HepG2 (cell line): ENCODE results near the gene STOML2. TPM values are rescaled to one million over a fixed set of nuclear protein-coding genes. Genes with fewer than 3 reads are reported as not detected.

Source experiments
- CHD2 ChIP-seq: IDR thresholded peaks from 2 replicates; pipeline ENCODE4 v1.6.1; 2011; ENCODE audit warnings: low read depth, low read length, improper control_type of control experiment
- E2F5 ChIP-seq: sonication (generic); formaldehyde crosslinking; conservative IDR thresholded peaks from 2 replicates; pipeline ENCODE4 v1.4.0; 2020; ENCODE audit warnings: missing genetic modification reagents
- IKZF4 ChIP-seq: sonication (generic); formaldehyde crosslinking; IDR thresholded peaks from 2 replicates; pipeline ENCODE4 v1.5.1; 2020; ENCODE audit warnings: borderline replicate concordance, mild to moderate bottlenecking, low read depth, missing genetic modification reagents; ENCODE audit errors: not compliant biosample characterization
- MBD4 ChIP-seq: IDR thresholded peaks from 2 replicates; pipeline ENCODE4 v1.6.1; 2012; ENCODE audit warnings: low read length, inconsistent platforms, borderline replicate concordance
- PRMT3 ChIP-seq: sonication (generic); formaldehyde crosslinking; IDR thresholded peaks from 2 replicates; pipeline ENCODE4 v1.8.1; 2022; ENCODE audit warnings: low read depth, mild to moderate bottlenecking, moderate library complexity, missing genetic modification reagents, borderline replicate concordance
- REL ChIP-seq: sonication (generic); formaldehyde crosslinking; conservative IDR thresholded peaks from 2 replicates; pipeline ENCODE4 v1.8.0; 2022; ENCODE audit warnings: mild to moderate bottlenecking, missing genetic modification reagents, moderate library complexity
- TCF12 ChIP-seq, 2 experiments: fragments of 450-650 bp in 1 of 2; sonication (generic) in 1 of 2; formaldehyde crosslinking in 1 of 2; IDR thresholded peaks; 2 replicates each; pipeline versions ENCODE4 v1.6.1 to v1.8.0; 2017 to 2022; ENCODE audit warnings: antibody characterized with exemption in 1 of 2, mild to moderate bottlenecking in 1 of 2, missing genetic modification reagents in 1 of 2, moderate library complexity in 1 of 2
- TRIM22 ChIP-seq: fragments of 450-650 bp; IDR thresholded peaks from 2 replicates; pipeline ENCODE4 v1.6.1; 2017
- XBP1 ChIP-seq: sonication (generic); formaldehyde crosslinking; IDR thresholded peaks from 2 replicates; pipeline ENCODE4 v1.5.0; 2020; ENCODE audit warnings: missing genetic modification reagents
- ZC3H4 ChIP-seq: sonication (generic); formaldehyde crosslinking; IDR thresholded peaks from 2 replicates; pipeline ENCODE4 v1.4.0; 2020; ENCODE audit warnings: missing genetic modification reagents, borderline replicate concordance
- ZFP62 ChIP-seq: sonication (generic); formaldehyde crosslinking; IDR thresholded peaks from 2 replicates; pipeline ENCODE4 v1.4.0; 2020; ENCODE audit warnings: missing genetic modification reagents
- ZMYM4 ChIP-seq: sonication (generic); formaldehyde crosslinking; IDR thresholded peaks from 2 replicates; pipeline ENCODE4 v1.8.1; 2023; ENCODE audit warnings: mild to moderate bottlenecking, missing genetic modification reagents
- ZNF563 ChIP-seq: sonication (generic); formaldehyde crosslinking; IDR thresholded peaks from 2 replicates; pipeline ENCODE4 v1.8.0; 2022; ENCODE audit warnings: mild to moderate bottlenecking, moderate library complexity, missing genetic modification reagents
- ZNF572 ChIP-seq: sonication (generic); formaldehyde crosslinking; IDR thresholded peaks from 2 replicates; pipeline ENCODE4 v1.5.1; 2020; ENCODE audit warnings: mild to moderate bottlenecking, missing genetic modification reagents
- ZNF678 ChIP-seq: sonication (generic); formaldehyde crosslinking; IDR thresholded peaks from 2 replicates; pipeline ENCODE4 v1.4.0; 2020; ENCODE audit warnings: mild to moderate bottlenecking, missing genetic modification reagents
- ZNF737 ChIP-seq: sonication (generic); formaldehyde crosslinking; IDR thresholded peaks from 2 replicates; pipeline ENCODE4 v1.5.0; 2020; ENCODE audit warnings: missing genetic modification reagents, mild to moderate bottlenecking, borderline replicate concordance
- ZNF746 ChIP-seq: sonication (generic); formaldehyde crosslinking; IDR thresholded peaks from 2 replicates; pipeline ENCODE4 v1.8.0; 2022; ENCODE audit warnings: mild to moderate bottlenecking, missing genetic modification reagents
- ZNF75D ChIP-seq: sonication (generic); formaldehyde crosslinking; IDR thresholded peaks from 2 replicates; pipeline ENCODE4 v1.8.1; 2023; ENCODE audit warnings: missing genetic modification reagents, mild to moderate bottlenecking, borderline replicate concordance
- ZNF879 ChIP-seq: sonication (generic); formaldehyde crosslinking; IDR thresholded peaks from 2 replicates; pipeline ENCODE4 v1.8.1; 2023; ENCODE audit warnings: missing genetic modification reagents
- polyA plus RNA-seq, 8 experiments: library from polyadenylated mRNA; depleted of rRNA in 3 of 8; stranded (reverse) in 7 of 8; unstranded in 1 of 8; fragments of >200 nt; fragmentation: Illumina TruSeq in 4 of 8; extraction: Trizol in 4 of 8; gene quantifications; 2 replicates each; pipeline versions ENCODE4 v1.2.1 to v1.2.3, GENCODE V29; 2011 to 2016; ENCODE audit warnings: low read depth in 4 of 8, missing spikeins in 1 of 8, mixed read lengths in 1 of 8; ENCODE audit not compliant: insufficient read depth in 1 of 8
- total RNA-seq, 5 experiments: library from RNA; depleted of rRNA; stranded (reverse); fragments of >200 nt; fragmentation: Illumina TruSeq; extraction: Trizol; gene quantifications; 2 replicates each; pipeline ENCODE4 v1.2.3, GENCODE V29; 2016; ENCODE audit warnings: low read depth in 1 of 5
- TF ChIP-seq, protein P1 (sequence below): sonication (generic); formaldehyde crosslinking; IDR thresholded peaks from 2 replicates; pipeline ENCODE4 v1.8.1; 2023; ENCODE audit warnings: mild to moderate bottlenecking, moderate library complexity, missing genetic modification reagents
- TF ChIP-seq, protein P2 (sequence below): sonication (generic); formaldehyde crosslinking; IDR thresholded peaks from 2 replicates; pipeline ENCODE4 v1.4.0; 2020; ENCODE audit warnings: mild to moderate bottlenecking, missing genetic modification reagents
- TF ChIP-seq, protein P3 (sequence below): sonication (generic); formaldehyde crosslinking; IDR thresholded peaks from 2 replicates; pipeline ENCODE4 v1.9.0; 2021; ENCODE audit warnings: missing genetic modification reagents, borderline replicate concordance

STOML2 gene
- total and polyA plus RNA-seq, 2 of the 13 experiments (the other 11 are each of a cell fraction or from before 2014, with no cell fraction given): 245 to 250 TPM

- no peak for TF ChIP-seq PRMT3 (CRISPR knock-in tag)
- no peak; the same call in none of the 2 replicates for TF ChIP-seq ZNF563 (CRISPR knock-in tag)
- no peak for TF ChIP-seq TCF12 (IDR thresholded peaks at IDR 0.05)
- TF ChIP-seq TCF12 (CRISPR knock-in tag; IDR thresholded peaks at IDR 0.05): no peak
- TF ChIP-seq CHD2: no peak
- TF ChIP-seq ZFP62 (CRISPR knock-in tag): no peak
- no peak for TF ChIP-seq ZNF678 (CRISPR knock-in tag)
- peak; percentile 62; the same call in 1 of the 2 replicates for TF ChIP-seq ZNF572 (CRISPR knock-in tag)
- TF ChIP-seq ZNF75D (CRISPR knock-in tag): no peak
- 0 out of 2 replicates have a peak, but pooled peaks have one; percentile 56 for TF ChIP-seq REL (CRISPR knock-in tag)
- peak; percentile 92 for TF ChIP-seq IKZF4
- no peak; the same call in 1 of the 2 replicates for TF ChIP-seq ZC3H4 (CRISPR knock-in tag)
- TF ChIP-seq, protein P1, sequence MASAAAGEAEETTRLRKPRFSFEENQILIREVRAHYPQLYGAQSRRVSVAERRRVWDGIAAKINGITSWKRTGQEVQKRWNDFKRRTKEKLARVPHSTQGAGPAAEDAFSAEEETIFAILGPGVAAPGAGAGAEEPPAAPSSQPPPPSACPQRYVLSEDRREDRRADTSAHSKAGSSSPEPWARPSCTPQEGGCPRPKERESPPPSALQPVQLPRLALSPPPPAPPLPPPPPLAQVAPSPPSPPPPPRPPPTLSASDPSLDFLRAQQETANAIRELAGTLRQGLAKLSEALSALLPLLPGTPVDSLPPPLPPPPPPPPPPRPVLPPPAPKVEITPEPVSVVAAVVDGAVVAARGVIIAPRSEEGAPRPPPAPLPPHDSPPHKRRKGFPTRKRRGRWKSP: peak; percentile 49; the same call in 1 of the 2 replicates
- peak; percentile 26; the same call in 1 of the 2 replicates for TF ChIP-seq ZNF746
- TF ChIP-seq, protein P2, sequence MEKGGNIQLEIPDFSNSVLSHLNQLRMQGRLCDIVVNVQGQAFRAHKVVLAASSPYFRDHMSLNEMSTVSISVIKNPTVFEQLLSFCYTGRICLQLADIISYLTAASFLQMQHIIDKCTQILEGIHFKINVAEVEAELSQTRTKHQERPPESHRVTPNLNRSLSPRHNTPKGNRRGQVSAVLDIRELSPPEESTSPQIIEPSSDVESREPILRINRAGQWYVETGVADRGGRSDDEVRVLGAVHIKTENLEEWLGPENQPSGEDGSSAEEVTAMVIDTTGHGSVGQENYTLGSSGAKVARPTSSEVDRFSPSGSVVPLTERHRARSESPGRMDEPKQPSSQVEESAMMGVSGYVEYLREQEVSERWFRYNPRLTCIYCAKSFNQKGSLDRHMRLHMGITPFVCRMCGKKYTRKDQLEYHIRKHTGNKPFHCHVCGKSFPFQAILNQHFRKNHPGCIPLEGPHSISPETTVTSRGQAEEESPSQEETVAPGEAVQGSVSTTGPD: no peak
- 0 out of 2 replicates have a peak, but pooled peaks have one; percentile 6 for TF ChIP-seq ZNF737 (CRISPR knock-in tag)
- no peak for TF ChIP-seq MBD4
- TF ChIP-seq ZMYM4 (CRISPR knock-in tag): peak; percentile 52
- TF ChIP-seq XBP1 (CRISPR knock-in tag): no peak
- TF ChIP-seq ZNF879 (CRISPR knock-in tag): no peak; the same call in 1 of the 2 replicates
- no peak for TF ChIP-seq TRIM22
- peak; percentile 84 for TF ChIP-seq E2F5 (CRISPR knock-in tag)
- TF ChIP-seq, protein P3, sequence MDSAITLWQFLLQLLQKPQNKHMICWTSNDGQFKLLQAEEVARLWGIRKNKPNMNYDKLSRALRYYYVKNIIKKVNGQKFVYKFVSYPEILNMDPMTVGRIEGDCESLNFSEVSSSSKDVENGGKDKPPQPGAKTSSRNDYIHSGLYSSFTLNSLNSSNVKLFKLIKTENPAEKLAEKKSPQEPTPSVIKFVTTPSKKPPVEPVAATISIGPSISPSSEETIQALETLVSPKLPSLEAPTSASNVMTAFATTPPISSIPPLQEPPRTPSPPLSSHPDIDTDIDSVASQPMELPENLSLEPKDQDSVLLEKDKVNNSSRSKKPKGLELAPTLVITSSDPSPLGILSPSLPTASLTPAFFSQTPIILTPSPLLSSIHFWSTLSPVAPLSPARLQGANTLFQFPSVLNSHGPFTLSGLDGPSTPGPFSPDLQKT (CRISPR knock-in tag): no peak
Observed at GRCh38 chr9:35079426-35080341, 23.2 kb downstream of the STOML2 start, which contains the start of gene FANCG (continued).
